Adrenal gland (tissue), 12 donors: ENCODE results near the gene LTA. TPM values are rescaled to one million over a fixed set of nuclear protein-coding genes. Genes with fewer than 3 reads are reported as not detected.

Experiments
- DNase-seq, 7 donors: peaks; one replicate each; pipeline ENCODE4 v3.0.0-alpha.2; 2019 to 2020
- H3K27ac ChIP-seq, 5 donors: fragments of 200-600 bp; sonication (generic) in 4 of 5; 1 replicate in 3 of 5; 2 replicates in 2 of 5; pipeline versions ENCODE4 v1.5.1 to v1.8.0; 2016 to 2020; ENCODE audit warnings: mild to moderate bottlenecking in 1 of 5
- H3K27me3 ChIP-seq: fragments of 200-600 bp; 2 replicates; pipeline ENCODE4 v1.8.0; 2021
- H3K36me3 ChIP-seq, 2 donors: fragments of 200-600 bp; replicated peaks in 1 of 2; 1 replicate in 1 of 2; 2 replicates in 1 of 2; pipeline versions ENCODE4 v1.5.1 to v1.8.0; 2018 to 2022
- H3K4me1 ChIP-seq, 2 donors: fragments of 200-600 bp; replicated peaks in 1 of 2; 1 replicate in 1 of 2; 2 replicates in 1 of 2; pipeline versions ENCODE4 v1.5.1 to v1.8.0; 2018 to 2021
- H3K4me3 ChIP-seq, 4 donors: fragments of 200-600 bp; sonication (generic) in 3 of 4; one replicate each; pipeline ENCODE4 v1.5.1; 2016 to 2018
- H3K9me3 ChIP-seq, 3 donors: fragments of 200-600 bp; sonication (generic) in 1 of 3; replicated peaks in 1 of 3; 1 replicate in 2 of 3; 2 replicates in 1 of 3; pipeline versions ENCODE4 v1.5.1 to v1.8.0; 2016 to 2021
- CTCF ChIP-seq, 6 experiments: fragments of 450-650 bp in 4 of 6; fragments of 200-600 bp in 2 of 6; sonication (generic) in 1 of 6; IDR thresholded peaks; 1 replicate in 5 of 6; 2 replicates in 1 of 6; pipeline versions ENCODE4 v1.5.1 to v1.8.0; 2016 to 2021; ENCODE audit warnings: antibody characterized with exemption in 6 of 6, mild to moderate bottlenecking in 2 of 6, moderate library complexity in 1 of 6
- POLR2A ChIP-seq, 2 donors: fragments of 450-650 bp; IDR thresholded peaks; one replicate each; pipeline ENCODE4 v1.6.1; 2017; ENCODE audit warnings: antibody characterized with exemption in 2 of 2, mild to moderate bottlenecking in 2 of 2, moderate library complexity in 1 of 2
- WGBS, 4 donors: extraction: QIAGEN DNeasy Blood & Tissue Kit in 2 of 4; methylation state at CpG; one replicate each; pipeline versions ENCODE4 v1.1.5 to v1.1.7; 2013 to 2017; 5-methylcytosine and 5-hydroxymethylcytosine counted together
- intact Hi-C, 2 donors: fragments of 100-400 bp; cut with DNase I; formaldehyde crosslinking; loops; one replicate each; pipeline versions ENCODE4 v1.14.1 to v1.15.0; 2022 to 2023
- polyA plus RNA-seq, 3 donors: library from polyadenylated mRNA; stranded (reverse); fragments of 200-250 nt in 2 of 3; fragments of 350-450 nt in 1 of 3; fragmentation: Illumina TruSeq in 1 of 3; extraction: RNeasy Lipid Tissue Mini Kit (QIAGEN cat#74804) in 1 of 3; gene quantifications; one replicate each; pipeline ENCODE4 v1.2.3, GENCODE V29; 2013 to 2014
- total RNA-seq, 9 donors: library from RNA; depleted of rRNA in 4 of 9; stranded (reverse); fragments of >200 nt in 4 of 9; fragments of 120-200 nt in 1 of 9; fragmentation: NEBNext Ultra II Directional in 1 of 9; extraction: Animal tissue kit (Norgen Biotek cat#: 25700) in 1 of 9; gene quantifications; one replicate each; pipeline versions ENCODE4 v1.1.0 to v1.2.4, GENCODE V29; 2013 to 2023
- donor health status: healthy with polysubstance abuse.
- donor health status: Bipolar disorder and iron deficiency.
- donor health status: DM: yes; HTN: yes; CAD: no.
- donor health status: DM: no; HTN: no; CAD: no.
- donor health status: DM: no; HTN: no; CAD: no.
- donor health status: DM: yes; HTN: yes; CAD: no.

The LTA gene
- total and polyA plus RNA-seq, 12 donors = 0.20 to 1.4 (median 0.95) TPM; not detected in 8

DNA sequence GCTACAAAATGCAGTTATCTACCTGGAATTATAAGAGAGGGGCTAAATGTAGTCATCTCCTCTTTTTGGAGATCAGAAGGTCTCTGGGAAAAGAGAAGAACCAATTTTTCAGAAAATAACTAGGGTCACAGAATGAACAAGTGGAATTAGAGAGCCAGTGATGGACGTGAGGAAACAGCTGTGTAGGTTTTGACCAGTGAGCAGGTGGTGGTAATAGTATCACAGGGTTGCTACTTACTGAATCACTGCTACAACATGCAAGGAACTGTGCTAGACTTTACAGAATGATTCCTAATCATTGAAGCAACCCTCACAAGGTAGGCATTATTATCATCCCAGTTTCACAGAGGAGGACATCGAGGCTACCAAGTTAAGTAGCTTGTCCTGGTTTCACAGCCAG lies 27.4 kb upstream of the LTA start:
- no peak for DNase-seq
- Histone ChIP-seq H3K4me1 (peaks cover 22 to 44% of the 10 kb centered on the region in 2 donors), H3K4me3 (no peak overlapping the region), H3K27me3 (no peaks in the 10 kb centered on the region), H3K9me3 (no peaks in the 10 kb centered on the region), H3K36me3 (peaks cover 0 to 8% of the 10 kb centered on the region in 2 donors), H3K27ac (no peak overlapping the region)
- intact Hi-C loops = loop anchor here in 1 of 2 donors (5.0 kb wide), 1 partner anchor 53 kb away; no protein-coding TSS in a partner anchor
- WGBS, 4 donors = 63 to 79% (median 74%) methylated on average over 2 of the region's 2 CpGs
- no peak for TF ChIP-seq CTCF (IDR thresholded peaks at IDR 0.05)
- no peak for TF ChIP-seq POLR2A (IDR thresholded peaks at IDR 0.05)

GRCh38 chr6:31545291-31545690 lies 26.8 kb upstream of the LTA start:
- DNase-seq = no peak
- WGBS, 4 donors = 55 to 76% (median 66%) methylated on average over 6 to 7 of the region's 7 CpGs
- Histone ChIP-seq H3K4me3 (no peak overlapping the region), H3K4me1 (peaks cover 16 to 38% of the 10 kb centered on the region in 2 donors), H3K27me3 (no peaks in the 10 kb centered on the region), H3K36me3 (peaks cover 0 to 6% of the 10 kb centered on the region in 2 donors), H3K9me3 (no peaks in the 10 kb centered on the region), H3K27ac (no peak overlapping the region)
- TF ChIP-seq CTCF (IDR thresholded peaks at IDR 0.05) (no peak), POLR2A (IDR thresholded peaks at IDR 0.05) (no peak)
- intact Hi-C loops = loop anchor here in 1 of 2 donors (5.0 kb wide), 1 partner anchor 52 kb away; no protein-coding TSS in a partner anchor

DNA sequence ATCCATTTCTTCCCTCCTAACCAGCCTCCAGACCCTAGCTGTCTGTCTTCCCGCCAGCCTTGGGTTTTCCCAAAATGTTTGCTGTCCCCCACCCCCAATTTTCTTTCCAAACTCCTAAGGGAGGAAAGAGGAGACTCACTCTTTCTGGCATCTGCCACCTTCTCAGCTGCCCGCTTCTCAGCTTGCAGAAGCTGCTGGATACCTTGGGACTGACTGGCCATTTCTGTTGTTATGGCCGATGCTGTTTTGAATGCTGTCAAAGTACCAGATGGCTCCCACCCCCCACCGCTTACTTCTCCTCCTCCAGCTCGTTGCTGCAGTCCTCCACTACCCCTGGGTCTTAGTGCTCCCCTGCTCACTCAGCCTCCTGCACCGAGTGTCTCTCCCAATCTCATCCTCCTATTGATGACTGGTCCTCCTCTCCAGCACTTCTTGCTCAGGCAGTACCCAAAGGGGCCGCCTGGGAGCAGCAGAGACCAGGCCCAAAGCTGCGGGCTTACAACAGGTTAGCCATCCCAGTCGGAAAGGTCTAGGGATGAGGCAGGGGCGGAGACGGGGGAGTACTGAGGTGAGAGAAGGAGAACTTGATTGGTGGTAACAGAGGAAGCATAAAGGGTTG lies 25.6 kb upstream of the LTA start, which contains the start of gene ATP6V1G2:
Gene ATP6V1G2 (minus strand): TSS at position 270 of the 619 bp plus-strand sequence. CDS start 49 bp downstream, at position 221.
- H3K36me3 ChIP-seq = peaks cover 0 to 6% of the 10 kb centered on the region in 2 donors
- 6 to 9% (median 8%) methylated on average over 11 of the region's 11 CpGs for WGBS, 4 donors
- peaks cover 14 to 33% of the 10 kb centered on the region in 2 donors for H3K4me1 ChIP-seq
- peak; percentile 88 to 97 (median 91) for DNase-seq
- H3K27me3 ChIP-seq = no peaks in the 10 kb centered on the region
- no peaks in the 10 kb centered on the region for H3K9me3 ChIP-seq
- intact Hi-C loops = loop anchor here (2.0 to 5.0 kb wide), 2 partner anchors 51 to 52 kb away; no protein-coding TSS in a partner anchor
- peak within 1 kb of the TSS; percentile 53 to 88 (median 77) for H3K27ac ChIP-seq
- TF ChIP-seq CTCF (IDR thresholded peaks at IDR 0.05) = peak; percentile 93 to 99 (median 98)
- peak in 1 of 2 donors; percentile 22 for TF ChIP-seq POLR2A (IDR thresholded peaks at IDR 0.05)
- H3K4me3 ChIP-seq = peak within 1 kb of the TSS in 2 of 4 donors; percentile 39 to 60

- WGBS, 4 donors = 1% methylated on average over 20 to 25 of the region's 25 CpGs
Observed at GRCh38 chr6:31546958-31547726, 24.9 kb upstream of the LTA start, which contains the start of gene NFKBIL1. NFKBIL1 (plus strand) TSS chr6:31547608; CDS start chr6:31547695, 87 bp downstream.

More at GRCh38 chr6:31546958-31547726, 24.9 kb upstream of the LTA start, which contains the start of gene NFKBIL1:
- Histone ChIP-seq H3K36me3 (peaks cover 0 to 6% of the 10 kb centered on the region in 2 donors), H3K27me3 (no peaks in the 10 kb centered on the region), H3K4me1 (peaks cover 14 to 33% of the 10 kb centered on the region in 2 donors), H3K27ac (peak within 1 kb of the TSS; percentile 53 to 88 (median 77)), H3K4me3 (peak within 1 kb of the TSS in 2 of 4 donors; percentile 39 to 60), H3K9me3 (no peaks in the 10 kb centered on the region)
- DNase-seq = peak; percentile 91 to 98 (median 96)
- intact Hi-C loops = loop anchor here (2.0 to 5.0 kb wide), 2 partner anchors 50 to 52 kb away; no protein-coding TSS in a partner anchor
- TF ChIP-seq CTCF (IDR thresholded peaks at IDR 0.05) (peak in 2 of 6 experiments; percentile 6 to 53), POLR2A (IDR thresholded peaks at IDR 0.05) (peak; percentile 3 to 24)
